Karpas-422 (cell line): ENCODE measurements around the gene CDA. TPM values are rescaled to one million over a fixed set of nuclear protein-coding genes. Genes with fewer than 3 reads are reported as not detected.

ENCODE experiments used
- DNase-seq: peaks from one replicate; pipeline ENCODE4 v3.0.0-alpha.2; 2015
- H2AFZ ChIP-seq: fragments of 200-600 bp; sonication (generic); 2 replicates; pipeline ENCODE4 v1.6.1; 2014; ENCODE audit warnings: antibody characterized with exemption, low read length, mixed read lengths
- H3K27ac ChIP-seq: fragments of 200-600 bp; sonication (generic); 2 replicates; pipeline ENCODE4 v1.5.1; 2014; ENCODE audit warnings: mild to moderate bottlenecking, low read length, moderate library complexity
- H3K27me3 ChIP-seq: fragments of 200-600 bp; sonication (generic); 2 replicates; pipeline ENCODE4 v1.6.1; 2014; ENCODE audit warnings: low read length, mixed read lengths
- H3K36me3 ChIP-seq: fragments of 200-600 bp; sonication (generic); 2 replicates; pipeline ENCODE4 v1.6.1; 2014; ENCODE audit warnings: low read length, mixed read lengths; ENCODE audit not compliant: insufficient read depth
- H3K4me1 ChIP-seq: fragments of 200-600 bp; sonication (generic); 2 replicates; pipeline ENCODE4 v1.6.1; 2014; ENCODE audit warnings: mild to moderate bottlenecking, low read length, mixed read lengths
- H3K4me2 ChIP-seq: fragments of 200-600 bp; sonication (generic); 2 replicates; pipeline ENCODE4 v1.6.1; 2014; ENCODE audit warnings: low read length, low read depth, mild to moderate bottlenecking; ENCODE audit not compliant: poor library complexity, severe bottlenecking
- H3K4me3 ChIP-seq: fragments of 200-600 bp; sonication (generic); 2 replicates; pipeline ENCODE4 v1.5.1; 2014; ENCODE audit warnings: mild to moderate bottlenecking, antibody characterized with exemption, low read length, mixed read lengths
- H3K79me2 ChIP-seq: fragments of 200-600 bp; sonication (generic); 2 replicates; pipeline ENCODE4 v1.6.1; 2014; ENCODE audit warnings: mild to moderate bottlenecking, low read length, mixed read lengths
- H3K9ac ChIP-seq: fragments of 200-600 bp; sonication (generic); 2 replicates; pipeline ENCODE4 v1.6.0; 2014; ENCODE audit warnings: low read length
- H3K9me2 ChIP-seq: fragments of 200-600 bp; sonication (generic), shearing (Covaris generic); replicated peaks from 2 replicates; pipeline ENCODE4 v1.6.0; 2014; ENCODE audit warnings: mild to moderate bottlenecking, low read length, moderate library complexity; ENCODE audit not compliant: insufficient read depth
- H3K9me3 ChIP-seq: fragments of 300-700, 200-600 bp; sonication (generic); 2 replicates; pipeline ENCODE4 v1.6.1; 2014; ENCODE audit warnings: low read length, mixed read lengths
- H4K20me1 ChIP-seq: fragments of 200-600 bp; sonication (generic); 2 replicates; pipeline ENCODE4 v1.6.1; 2014; ENCODE audit warnings: mild to moderate bottlenecking, antibody characterized with exemption, low read length, low read depth; ENCODE audit not compliant: insufficient read depth
- total RNA-seq: library from RNA; depleted of rRNA; stranded (reverse); fragments of >200 nt; shearing (Covaris generic); gene quantifications from 2 replicates; pipeline ENCODE4 v1.2.3, GENCODE V29; 2014; ENCODE audit warnings: low replicate concordance

Gene CDA
- total RNA-seq, 1 experiment from 2014 or later = not detected

DNA sequence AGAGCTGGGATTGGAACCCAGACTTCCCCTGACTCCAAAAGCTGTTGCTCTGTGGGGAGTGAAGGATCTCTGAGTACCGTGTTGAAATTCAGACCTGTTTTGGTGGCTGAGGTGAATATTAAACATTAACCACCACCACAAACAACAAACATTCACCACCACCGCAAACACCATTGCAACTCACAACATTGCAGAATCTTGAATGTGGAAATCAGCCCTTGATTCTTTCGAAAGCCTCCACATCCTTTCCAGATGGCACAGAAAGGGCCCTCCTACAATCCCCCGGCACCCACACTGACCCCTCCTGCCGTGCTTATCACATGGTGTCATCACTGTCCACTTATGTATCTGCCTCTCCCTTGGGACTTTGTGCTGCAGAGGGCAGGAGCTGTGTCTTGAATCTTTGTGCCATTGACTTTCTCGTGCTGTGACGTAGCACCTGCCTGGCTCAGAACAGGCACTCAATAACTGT is 1.4 kb downstream of the CDA start:
- no peak overlapping the region for H2AFZ ChIP-seq

DNA sequence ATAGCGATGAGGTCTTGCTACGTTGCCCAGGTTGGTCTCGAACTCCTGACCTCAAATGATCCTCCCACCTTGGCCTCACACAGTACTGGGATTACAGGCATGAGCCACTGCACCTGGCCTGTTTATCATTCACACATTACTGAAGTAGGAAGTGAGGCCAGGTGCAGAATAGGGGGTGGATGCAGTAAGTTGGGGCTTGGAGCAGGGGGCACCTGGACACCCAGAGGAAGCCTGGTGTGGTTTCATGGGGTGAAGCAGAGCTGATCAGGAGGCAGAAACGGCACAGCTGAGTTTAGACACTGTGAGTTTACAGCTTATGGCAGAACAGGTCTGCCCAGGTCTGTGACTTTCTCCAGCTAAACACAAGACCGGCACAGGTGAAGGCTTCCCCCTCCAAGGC is 4.9 kb downstream of the CDA start:
- Histone ChIP-seq H3K9ac (no peak overlapping the region), H3K9me3 (no peaks in the 10 kb centered on the region)

More for the DNA sequence above, 1.4 kb downstream of the CDA start:
- Histone ChIP-seq H3K4me3 (no peak overlapping the region), H4K20me1 (no peaks in the 10 kb centered on the region), H3K9me2 (no peaks in the 10 kb centered on the region), H3K27me3 (no peaks in the 10 kb centered on the region), H3K79me2 (no peaks in the 10 kb centered on the region), H3K4me1 (no peaks in the 10 kb centered on the region), H3K9me3 (no peaks in the 10 kb centered on the region), H3K36me3 (no peaks in the 10 kb centered on the region), H3K4me2 (no peak overlapping the region), H3K27ac (no peak overlapping the region), H3K9ac (no peak overlapping the region)
- DNase-seq = no peak

DNA sequence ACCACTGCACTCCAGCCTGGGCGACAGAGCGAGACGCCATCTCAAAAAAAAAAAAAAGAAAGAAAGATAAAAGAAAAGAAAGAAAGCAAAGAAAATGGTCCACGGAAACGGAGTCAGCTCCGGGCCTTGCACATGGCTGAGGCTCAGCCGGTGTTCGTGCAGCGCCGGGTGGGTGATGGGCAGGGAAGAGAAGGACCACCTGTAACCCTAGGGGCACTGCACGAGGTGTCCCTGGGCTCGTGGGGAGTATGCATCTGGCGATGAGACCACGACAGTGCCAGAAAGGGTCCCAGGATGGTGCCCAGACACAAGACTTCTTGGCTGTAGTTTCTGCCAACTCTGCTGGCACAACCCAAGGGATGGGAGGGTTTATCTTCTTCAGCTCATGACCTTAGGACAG is 5.8 kb downstream of the CDA start:
- Histone ChIP-seq H3K27ac (no peak overlapping the region), H2AFZ (no peak overlapping the region), H4K20me1 (no peaks in the 10 kb centered on the region), H3K27me3 (no peaks in the 10 kb centered on the region), H3K4me2 (no peak overlapping the region), H3K4me1 (no peaks in the 10 kb centered on the region), H3K9ac (no peak overlapping the region), H3K9me2 (no peaks in the 10 kb centered on the region), H3K36me3 (no peaks in the 10 kb centered on the region), H3K4me3 (no peak overlapping the region), H3K9me3 (no peaks in the 10 kb centered on the region), H3K79me2 (no peaks in the 10 kb centered on the region)
- no peak for DNase-seq

More for the DNA sequence above, 4.9 kb downstream of the CDA start:
- Histone ChIP-seq H3K9me2 (no peaks in the 10 kb centered on the region), H2AFZ (no peak overlapping the region), H3K79me2 (no peaks in the 10 kb centered on the region), H4K20me1 (no peaks in the 10 kb centered on the region), H3K36me3 (no peaks in the 10 kb centered on the region), H3K4me3 (no peak overlapping the region), H3K27me3 (no peaks in the 10 kb centered on the region), H3K4me1 (no peaks in the 10 kb centered on the region), H3K27ac (no peak overlapping the region), H3K4me2 (no peak overlapping the region)
- no peak for DNase-seq

GRCh38 chr1:20596106-20596505 is 7.2 kb downstream of the CDA start:
- Histone ChIP-seq H3K9me3 (no peaks in the 10 kb centered on the region), H3K9ac (no peak overlapping the region), H3K79me2 (no peaks in the 10 kb centered on the region), H3K36me3 (no peaks in the 10 kb centered on the region), H3K4me3 (no peak overlapping the region), H3K9me2 (no peaks in the 10 kb centered on the region), H3K4me2 (no peak overlapping the region), H4K20me1 (no peaks in the 10 kb centered on the region), H2AFZ (no peak overlapping the region), H3K27me3 (no peaks in the 10 kb centered on the region), H3K27ac (no peak overlapping the region), H3K4me1 (no peaks in the 10 kb centered on the region)
- no peak for DNase-seq

DNA sequence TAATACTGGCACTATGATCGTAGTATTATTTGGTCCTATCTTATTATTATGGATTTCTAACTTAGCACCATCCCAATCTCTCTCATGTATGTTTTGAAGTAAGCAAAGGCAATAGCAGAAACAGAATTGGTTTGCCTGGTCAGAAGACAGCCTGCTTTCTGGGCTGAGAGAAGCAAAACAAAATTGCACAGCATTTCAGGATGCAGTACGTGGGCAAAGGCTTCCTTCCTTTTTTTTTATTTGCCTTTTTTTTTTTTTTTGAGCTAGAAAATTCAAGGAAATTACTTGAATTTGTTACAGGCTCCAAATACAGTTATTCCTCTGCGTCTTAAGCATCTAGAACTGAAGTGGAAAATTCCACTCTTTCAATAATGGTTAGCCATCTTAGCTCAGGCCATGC is 8.8 kb downstream of the CDA start:
- Histone ChIP-seq H3K9ac (no peak overlapping the region), H3K36me3 (no peaks in the 10 kb centered on the region), H4K20me1 (no peaks in the 10 kb centered on the region), H3K9me3 (no peaks in the 10 kb centered on the region), H3K79me2 (no peaks in the 10 kb centered on the region), H2AFZ (no peak overlapping the region), H3K4me1 (no peaks in the 10 kb centered on the region), H3K4me3 (no peak overlapping the region), H3K9me2 (no peaks in the 10 kb centered on the region), H3K4me2 (no peak overlapping the region), H3K27ac (no peak overlapping the region), H3K27me3 (no peaks in the 10 kb centered on the region)
- no peak for DNase-seq

GRCh38 chr1:20600156-20600555 is 11.3 kb downstream of the CDA start:
- no peaks in the 10 kb centered on the region for H4K20me1 ChIP-seq
- H3K4me3 ChIP-seq = no peak overlapping the region
- H3K4me1 ChIP-seq = no peaks in the 10 kb centered on the region
- no peaks in the 10 kb centered on the region for H3K27me3 ChIP-seq
- H3K27ac ChIP-seq = no peak overlapping the region
- H3K79me2 ChIP-seq = no peaks in the 10 kb centered on the region
- no peak for DNase-seq
- no peaks in the 10 kb centered on the region for H3K9me3 ChIP-seq
- no peak overlapping the region for H3K4me2 ChIP-seq
- H2AFZ ChIP-seq = no peak overlapping the region
- no peak overlapping the region for H3K9ac ChIP-seq
- no peaks in the 10 kb centered on the region for H3K36me3 ChIP-seq
- no peaks in the 10 kb centered on the region for H3K9me2 ChIP-seq

GRCh38 chr1:20601129-20601825 is 12.4 kb downstream of the CDA start:
- no peaks in the 10 kb centered on the region for H3K9me3 ChIP-seq
- H3K4me1 ChIP-seq = no peaks in the 10 kb centered on the region
- H3K27me3 ChIP-seq = no peaks in the 10 kb centered on the region
- no peaks in the 10 kb centered on the region for H3K9me2 ChIP-seq
- DNase-seq = peak; percentile 62
- no peak overlapping the region for H3K27ac ChIP-seq
- H3K9ac ChIP-seq = no peak overlapping the region
- H3K4me2 ChIP-seq = no peak overlapping the region
- no peak overlapping the region for H2AFZ ChIP-seq
- no peaks in the 10 kb centered on the region for H3K36me3 ChIP-seq
- H4K20me1 ChIP-seq = no peaks in the 10 kb centered on the region
- no peak overlapping the region for H3K4me3 ChIP-seq
- no peaks in the 10 kb centered on the region for H3K79me2 ChIP-seq

DNA sequence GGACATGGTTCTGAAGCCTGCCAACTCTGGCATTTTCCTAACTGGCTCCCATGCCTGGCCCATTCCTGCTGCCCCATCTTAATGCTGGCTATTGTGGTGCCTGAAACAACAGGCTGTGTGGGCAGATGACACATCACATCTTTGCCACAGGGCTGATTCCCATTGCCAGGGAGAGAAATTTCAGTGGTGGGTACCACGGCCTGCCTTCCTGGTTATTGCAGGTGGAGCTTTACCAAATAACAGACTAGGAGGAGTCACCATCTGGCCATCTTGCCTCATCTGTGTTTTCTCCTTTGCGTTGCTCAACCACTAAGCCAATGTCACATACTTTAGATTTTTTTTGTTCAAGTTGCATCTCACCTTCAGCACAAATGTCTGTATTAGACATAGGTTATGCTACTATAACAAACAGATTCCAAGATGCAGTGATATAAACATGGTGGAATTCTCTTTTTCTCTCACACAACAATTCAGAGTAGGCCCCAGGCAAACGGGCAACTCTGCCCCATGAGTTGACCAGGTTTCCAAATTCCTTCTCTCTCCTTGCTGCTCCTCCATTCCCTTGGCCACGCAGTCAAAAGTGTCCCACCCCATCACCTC is 14.1 kb downstream of the CDA start:
- Histone ChIP-seq H3K27ac (no peak overlapping the region), H3K79me2 (no peaks in the 10 kb centered on the region), H3K4me3 (no peak overlapping the region), H3K9ac (no peak overlapping the region), H3K9me2 (no peaks in the 10 kb centered on the region), H3K4me2 (no peak overlapping the region), H3K27me3 (no peaks in the 10 kb centered on the region), H2AFZ (no peak overlapping the region), H3K4me1 (no peaks in the 10 kb centered on the region), H4K20me1 (no peaks in the 10 kb centered on the region), H3K9me3 (no peaks in the 10 kb centered on the region), H3K36me3 (no peaks in the 10 kb centered on the region)
- DNase-seq = no peak
